Thymus (tissue), 11 donors: ENCODE measurements around the gene CSN1S1. TPM values are rescaled to one million over a fixed set of nuclear protein-coding genes. Genes with fewer than 3 reads are reported as not detected.
A peak's percentile ranks its signal among the peaks of the same experiment; 100 is the strongest.

Experiments used
- DNase-seq, 9 donors: peaks; one replicate each; pipeline ENCODE4 v3.0.0-alpha.2; 2013; ENCODE audit warnings: low spot score in 9 of 9, low read depth in 6 of 9, missing footprints in 1 of 9
- H3K27ac ChIP-seq, 2 donors: one replicate each; pipeline ENCODE4 v1.5.1; 2013; ENCODE audit warnings: control low read depth in 1 of 2, low read depth in 1 of 2, low read length in 1 of 2, mild to moderate bottlenecking in 1 of 2, moderate library complexity in 1 of 2
- H3K27me3 ChIP-seq, 2 donors: one replicate each; pipeline ENCODE4 v1.5.1; 2013; ENCODE audit warnings: low read length in 1 of 2; ENCODE audit not compliant: control insufficient read depth in 2 of 2, insufficient read depth in 1 of 2
- H3K36me3 ChIP-seq, 2 donors: one replicate each; pipeline ENCODE4 v1.5.1; 2013; ENCODE audit warnings: low read length in 1 of 2, mild to moderate bottlenecking in 1 of 2, moderate library complexity in 1 of 2; ENCODE audit not compliant: control insufficient read depth in 2 of 2, insufficient read depth in 2 of 2
- H3K4me1 ChIP-seq, 2 donors: one replicate each; pipeline ENCODE4 v1.5.1; 2013; ENCODE audit warnings: low read length in 2 of 2; ENCODE audit not compliant: control insufficient read depth in 2 of 2, insufficient read depth in 2 of 2
- H3K4me3 ChIP-seq, 2 donors: one replicate each; pipeline ENCODE4 v1.5.1; 2013; ENCODE audit warnings: low read length in 2 of 2, control low read depth in 1 of 2, mild to moderate bottlenecking in 1 of 2
- H3K9me3 ChIP-seq, 2 donors: one replicate each; pipeline ENCODE4 v1.5.1; 2013; ENCODE audit warnings: low read length in 1 of 2, mild to moderate bottlenecking in 1 of 2; ENCODE audit not compliant: control insufficient read depth in 2 of 2, insufficient read depth in 1 of 2
- WGBS: extraction: QIAGEN DNeasy Blood & Tissue Kit; methylation state at CpG from one replicate; pipeline ENCODE4 v1.1.7; 2013; 5-methylcytosine and 5-hydroxymethylcytosine counted together
- polyA plus RNA-seq: library from polyadenylated mRNA; stranded (reverse); fragments of 200-250 nt; gene quantifications from one replicate; pipeline ENCODE4 v1.2.3, GENCODE V29; 2013
- total RNA-seq: library from RNA; stranded (reverse); fragments of 120-200 nt; gene quantifications from one replicate; pipeline ENCODE4 v1.2.4, GENCODE V29; 2013
- donor health status: healthy.

The CSN1S1 gene
- total and polyA plus RNA-seq, 2 donors = 1.2 to 5.2 TPM

- no peaks in the 10 kb centered on the region for H3K27me3 ChIP-seq
- 96% methylated on average over 1 of the region's 1 CpG for WGBS
- H3K4me3 ChIP-seq = no peak overlapping the region
These were observed 43.8 kb downstream of the CSN1S1 start for GRCh38 chr4:69974631-69975030.

GRCh38 chr4:69977582-69977981 is 46.7 kb downstream of the CSN1S1 start:
- H3K36me3 ChIP-seq = no peaks in the 10 kb centered on the region
- DNase-seq = no peak
- no peak overlapping the region for H3K27ac ChIP-seq
- H3K4me3 ChIP-seq = no peak overlapping the region
- H3K9me3 ChIP-seq = no peaks in the 10 kb centered on the region
- H3K4me1 ChIP-seq = no peaks in the 10 kb centered on the region
- no peaks in the 10 kb centered on the region for H3K27me3 ChIP-seq

More at GRCh38 chr4:69974631-69975030, 43.8 kb downstream of the CSN1S1 start:
- no peaks in the 10 kb centered on the region for H3K4me1 ChIP-seq
- no peak overlapping the region for H3K27ac ChIP-seq
- peak in 1 of 9 donors; percentile 1 for DNase-seq
- H3K9me3 ChIP-seq = no peaks in the 10 kb centered on the region
- no peaks in the 10 kb centered on the region for H3K36me3 ChIP-seq

GRCh38 chr4:69984030-69984443 is 53.2 kb downstream of the CSN1S1 start:
- WGBS = 75% methylated on average over 2 of the region's 2 CpGs
- Histone ChIP-seq H3K36me3 (no peaks in the 10 kb centered on the region), H3K4me1 (no peaks in the 10 kb centered on the region), H3K27me3 (no peaks in the 10 kb centered on the region), H3K9me3 (no peaks in the 10 kb centered on the region), H3K4me3 (no peak overlapping the region), H3K27ac (no peak overlapping the region)
- DNase-seq = peak in 5 of 9 donors; percentile 1 to 14 (median 6)

GRCh38 chr4:69986663-69987062 is 55.8 kb downstream of the CSN1S1 start:
- Histone ChIP-seq H3K27me3 (no peaks in the 10 kb centered on the region), H3K9me3 (no peaks in the 10 kb centered on the region), H3K27ac (no peak overlapping the region), H3K4me1 (no peaks in the 10 kb centered on the region), H3K4me3 (no peak overlapping the region), H3K36me3 (no peaks in the 10 kb centered on the region)
- DNase-seq = no peak
- WGBS = 95% methylated on average over 1 of the region's 1 CpG

GRCh38 chr4:69991016-69991415 is 60.1 kb downstream of the CSN1S1 start:
- no peak overlapping the region for H3K27ac ChIP-seq
- H3K4me3 ChIP-seq = no peak overlapping the region
- 96% methylated on average over 4 of the region's 4 CpGs for WGBS
- no peaks in the 10 kb centered on the region for H3K27me3 ChIP-seq
- no peaks in the 10 kb centered on the region for H3K4me1 ChIP-seq
- H3K9me3 ChIP-seq = no peaks in the 10 kb centered on the region
- no peak for DNase-seq
- no peaks in the 10 kb centered on the region for H3K36me3 ChIP-seq

- DNase-seq = no peak
- H3K4me1 ChIP-seq = no peaks in the 10 kb centered on the region
- no peaks in the 10 kb centered on the region for H3K27me3 ChIP-seq
- WGBS = 90% methylated on average over 5 of the region's 5 CpGs
- no peaks in the 10 kb centered on the region for H3K9me3 ChIP-seq
- H3K4me3 ChIP-seq = no peak overlapping the region
- H3K27ac ChIP-seq = no peak overlapping the region
- H3K36me3 ChIP-seq = no peaks in the 10 kb centered on the region
These were observed 63.9 kb downstream of the CSN1S1 start for GRCh38 chr4:69994782-69995181.

- H3K9me3 ChIP-seq = no peaks in the 10 kb centered on the region
- no peak within 1 kb of the TSS for H3K4me3 ChIP-seq
- H3K27ac ChIP-seq = no peak within 1 kb of the TSS
- 87% methylated on average over 3 of the region's 3 CpGs for WGBS
- no peaks in the 10 kb centered on the region for H3K4me1 ChIP-seq
- no peak for DNase-seq
- H3K36me3 ChIP-seq = no peaks in the 10 kb centered on the region
- no peaks in the 10 kb centered on the region for H3K27me3 ChIP-seq
These were observed 64.7 kb downstream of the CSN1S1 start, which contains the start of gene STATH for GRCh38 chr4:69995526-69996016. TSS of gene STATH (plus strand) at chr4:69995966. CDS start at chr4:69998438, 2,472 bp downstream.

Other genes with a start within 250 kb of the CSN1S1 start
- gene SULT1B1, start 170.4 kb upstream of the CSN1S1 start, total RNA-seq = 0.90 TPM
- gene SULT1B1, start 170.4 kb upstream of the CSN1S1 start, polyA plus RNA-seq = 2.5 TPM
- gene SULT1E1, start 70.9 kb upstream of the CSN1S1 start, total RNA-seq = 7.8 TPM
- gene SULT1E1, start 70.9 kb upstream of the CSN1S1 start, polyA plus RNA-seq = 16.5 TPM
- 0.66 TPM for gene CSN2, start 34.7 kb downstream of the CSN1S1 start, total RNA-seq
- gene CSN2, start 34.7 kb downstream of the CSN1S1 start, polyA plus RNA-seq = 48.7 TPM
- gene STATH, start 64.9 kb downstream of the CSN1S1 start, total RNA-seq = 1.3 TPM
- 11.9 TPM for gene STATH, start 64.9 kb downstream of the CSN1S1 start, polyA plus RNA-seq
- 0.28 TPM for gene HTN3, start 97.4 kb downstream of the CSN1S1 start, total RNA-seq
- 0.71 TPM for gene HTN3, start 97.4 kb downstream of the CSN1S1 start, polyA plus RNA-seq
- gene HTN1, start 119.4 kb downstream of the CSN1S1 start, total RNA-seq = 0.47 TPM
- gene HTN1, start 119.4 kb downstream of the CSN1S1 start, polyA plus RNA-seq = 2.7 TPM
- not detected for gene PRR27, start 223.2 kb downstream of the CSN1S1 start, total RNA-seq
- 0.05 TPM for gene PRR27, start 223.2 kb downstream of the CSN1S1 start, polyA plus RNA-seq